ENCODE data around the gene QRICH1.

DNA sequence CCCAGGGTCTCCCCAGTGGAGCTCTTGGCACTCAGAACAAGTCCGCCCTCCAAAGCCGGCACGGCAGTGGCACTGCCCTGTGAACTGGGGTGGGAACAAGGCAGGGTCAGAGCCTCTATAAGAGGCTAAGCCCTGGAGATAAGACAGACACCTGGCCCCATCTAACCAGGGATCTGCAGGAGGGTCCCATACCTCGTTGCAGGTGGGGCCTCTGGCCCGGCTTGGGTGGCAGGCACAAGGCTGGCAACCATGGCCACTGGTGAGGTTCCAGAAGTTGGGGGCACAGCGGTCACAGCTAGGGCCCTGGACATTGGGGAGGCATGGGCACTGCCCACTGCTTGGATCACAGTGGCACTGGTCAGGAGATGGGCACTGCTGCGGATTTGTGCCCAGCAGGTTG is 30.3 kb upstream of the QRICH1 start:
- TF ChIP-seq CTCF (IDR thresholded peaks at IDR 0.05 in 8 of 11, conservative IDR thresholded peaks at IDR 0.05 in 3 of 11) (no peak), POLR2A (IDR thresholded peaks at IDR 0.05) (no peak), POLR2AphosphoS5 (IDR thresholded peaks at IDR 0.05) (no peak)
